Measurements from ENCODE around the gene TANC1. TPM values are rescaled to one million over a fixed set of nuclear protein-coding genes. Genes with fewer than 3 reads are reported as not detected.
"Not testable (repeated sequence)": the region's sequence is repeated elsewhere in the genome, so short reads cannot be mapped to it uniquely, and the experiment has no call there.

TANC1 gene
- total RNA-seq, 1 donor from 2014 or later, result 30.3 TPM

GRCh38 chr2:159026170-159026569 is 57.7 kb downstream of the TANC1 start:
- DNase-seq (ENCODE audit: low spot score), result no peak

GRCh38 chr2:159028776-159029175 is 60.3 kb downstream of the TANC1 start:
- DNase-seq (ENCODE audit: low spot score), result no peak

DNA sequence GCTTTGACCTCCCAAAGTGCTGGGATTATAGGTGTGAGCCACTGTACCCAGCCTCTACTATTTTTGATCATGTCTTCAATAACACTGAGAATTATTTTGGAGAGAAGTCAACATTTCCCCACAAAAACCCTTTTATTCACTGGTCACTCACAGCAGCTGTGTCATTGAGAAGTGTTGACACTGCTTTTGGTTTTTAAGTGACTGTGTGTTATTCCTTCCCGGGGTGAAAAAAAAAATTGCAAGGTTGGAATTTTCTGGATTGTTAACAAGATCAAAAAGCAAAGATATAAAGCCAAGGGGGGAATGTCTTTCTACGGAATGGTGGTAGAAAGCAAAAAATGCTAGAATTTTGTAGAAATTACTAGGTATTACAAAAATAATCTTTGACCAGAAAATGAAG is 61.5 kb downstream of the TANC1 start:
- no peak for DNase-seq (ENCODE audit: low spot score)

GRCh38 chr2:159030674-159031380 is 62.4 kb downstream of the TANC1 start:
- peak; percentile 97 for DNase-seq (ENCODE audit: low spot score)

- DNase-seq (ENCODE audit: low spot score), result no peak
Observed at GRCh38 chr2:159032146-159032545, 63.7 kb downstream of the TANC1 start.

DNA sequence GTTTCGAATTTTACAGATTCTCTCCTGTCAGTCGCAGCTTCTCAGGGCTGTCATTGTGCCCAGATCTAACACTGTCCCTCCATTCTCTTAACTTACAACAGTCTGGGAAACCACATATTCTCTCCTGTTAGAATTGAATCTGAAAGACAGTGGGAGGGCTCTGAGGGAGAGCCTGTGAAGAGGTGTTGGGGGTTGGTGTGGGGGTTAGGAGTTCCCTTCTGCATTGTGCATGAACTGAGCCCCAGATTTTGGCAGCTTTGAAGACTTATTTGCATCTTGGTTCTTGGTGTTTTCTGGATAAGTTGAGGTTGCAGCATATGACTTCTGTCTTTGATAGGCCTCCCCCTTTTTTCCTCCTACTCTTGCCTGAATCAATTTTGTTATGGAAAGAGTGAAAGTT is 64.1 kb downstream of the TANC1 start:
- DNase-seq (ENCODE audit: low spot score), result no peak

GRCh38 chr2:159034713-159035112 is 66.3 kb downstream of the TANC1 start:
- no peak for DNase-seq (ENCODE audit: low spot score)

DNA sequence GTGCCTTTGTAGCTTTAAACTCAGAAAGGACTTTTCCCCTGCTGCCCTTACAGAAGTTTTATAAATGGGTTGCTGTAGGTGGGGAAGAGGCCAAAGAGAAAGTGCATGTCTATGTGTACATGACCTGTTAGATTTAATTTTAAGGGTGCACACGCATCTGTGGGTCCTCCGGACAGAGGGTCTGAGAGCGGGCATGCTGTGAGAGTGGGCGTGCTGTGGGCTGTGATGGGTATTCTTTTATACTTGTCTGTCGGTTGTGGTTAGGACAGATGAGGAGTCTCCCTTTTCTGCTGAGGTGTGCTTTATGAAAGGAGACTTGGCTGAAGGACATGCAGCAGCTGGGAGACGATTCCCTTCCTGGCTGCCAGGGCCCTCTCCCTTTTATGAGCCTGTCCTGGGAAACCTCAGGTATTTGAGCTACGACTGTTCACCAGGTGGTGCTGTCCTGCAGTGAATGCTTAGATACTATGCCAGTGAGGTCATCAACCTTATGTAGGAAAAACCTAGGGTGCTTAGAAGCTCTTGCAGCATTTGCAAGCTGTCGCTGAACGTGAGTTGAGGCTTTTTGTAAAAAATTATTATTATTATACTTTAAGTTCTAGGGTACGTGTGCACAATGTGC is 67.5 kb downstream of the TANC1 start:
- peak; percentile 52 for DNase-seq (ENCODE audit: low spot score)

DNA sequence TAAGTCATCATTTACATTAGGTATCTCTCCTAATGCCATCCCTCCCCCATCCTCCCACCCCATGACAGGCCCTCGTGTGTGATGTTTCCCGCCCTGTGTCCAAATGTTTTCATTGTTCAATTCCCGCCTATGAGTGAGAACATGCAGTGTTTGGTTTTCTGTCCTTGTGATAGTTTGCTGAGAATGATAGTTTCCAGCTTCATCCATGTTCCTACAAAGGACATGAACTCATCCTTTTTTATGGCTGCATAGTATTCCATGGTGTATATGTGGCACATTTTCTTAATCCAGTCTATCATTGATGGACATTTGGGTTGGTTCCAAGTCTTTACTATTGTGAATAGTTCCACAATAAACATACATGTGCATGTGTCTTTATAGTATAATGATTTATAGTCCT is 68.0 kb downstream of the TANC1 start:
- DNase-seq (ENCODE audit: low spot score), result not testable (repeated sequence)

DNA sequence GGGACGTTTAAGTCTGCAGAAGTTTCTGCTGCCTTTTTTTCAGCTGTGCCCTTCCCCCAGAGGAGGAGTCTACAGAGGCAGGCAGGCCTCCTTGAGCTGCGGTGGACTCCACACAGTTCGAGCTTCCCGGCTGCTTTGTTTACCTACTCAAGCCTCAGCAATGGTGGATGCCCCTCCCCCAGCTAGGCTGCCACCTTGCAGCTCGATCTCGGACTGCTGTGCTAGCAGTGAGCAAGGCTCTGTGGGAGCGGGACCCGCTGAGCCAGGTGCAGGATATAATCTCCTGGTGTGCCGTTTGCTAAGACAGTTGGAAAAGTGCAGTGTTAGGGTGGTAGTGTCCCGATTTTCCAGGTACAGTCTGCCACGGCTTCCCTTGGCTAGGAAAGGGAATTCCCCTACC is 72.9 kb downstream of the TANC1 start:
- DNase-seq (ENCODE audit: low spot score), result not testable (repeated sequence)

DNA sequence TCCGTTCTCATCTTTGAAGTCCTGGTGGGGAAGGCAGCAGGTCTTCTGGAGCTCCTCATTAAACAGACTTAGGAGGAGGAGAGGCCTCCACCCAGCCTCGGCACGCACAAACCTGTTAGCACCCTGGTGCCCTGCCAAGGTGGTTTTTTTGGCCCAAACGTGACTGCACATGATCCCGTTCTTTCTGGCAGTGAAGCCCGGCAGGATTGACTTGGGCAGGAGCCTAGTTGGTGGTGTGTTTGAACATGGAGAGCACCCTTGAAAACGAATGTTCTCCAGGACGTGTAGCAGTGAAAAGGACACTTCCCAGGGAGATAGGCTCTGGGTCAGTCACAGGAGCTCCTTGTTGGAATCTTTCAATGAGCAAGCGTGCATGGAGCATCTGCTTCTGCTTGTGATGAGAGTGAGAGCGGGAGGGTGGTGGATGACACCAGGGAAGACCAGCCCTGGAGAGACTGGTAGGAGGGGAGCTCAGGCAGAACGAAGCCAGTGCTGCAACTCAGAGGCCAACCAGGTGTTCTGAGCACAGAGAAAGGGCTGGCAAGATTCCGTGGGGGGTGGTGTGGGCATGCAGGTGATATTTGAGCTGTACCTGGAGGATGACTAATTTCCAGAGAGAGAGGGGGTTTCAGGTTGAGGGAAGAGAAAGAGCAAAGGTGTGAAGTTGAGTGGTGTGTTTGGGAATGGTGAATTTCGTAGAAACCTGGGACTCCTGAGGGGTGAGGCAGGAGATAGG is 73.8 kb downstream of the TANC1 start:
- DNase-seq (ENCODE audit: low spot score), result no peak

GRCh38 chr2:159043710-159044109 is 75.3 kb downstream of the TANC1 start:
- no peak for DNase-seq (ENCODE audit: low spot score)

DNA sequence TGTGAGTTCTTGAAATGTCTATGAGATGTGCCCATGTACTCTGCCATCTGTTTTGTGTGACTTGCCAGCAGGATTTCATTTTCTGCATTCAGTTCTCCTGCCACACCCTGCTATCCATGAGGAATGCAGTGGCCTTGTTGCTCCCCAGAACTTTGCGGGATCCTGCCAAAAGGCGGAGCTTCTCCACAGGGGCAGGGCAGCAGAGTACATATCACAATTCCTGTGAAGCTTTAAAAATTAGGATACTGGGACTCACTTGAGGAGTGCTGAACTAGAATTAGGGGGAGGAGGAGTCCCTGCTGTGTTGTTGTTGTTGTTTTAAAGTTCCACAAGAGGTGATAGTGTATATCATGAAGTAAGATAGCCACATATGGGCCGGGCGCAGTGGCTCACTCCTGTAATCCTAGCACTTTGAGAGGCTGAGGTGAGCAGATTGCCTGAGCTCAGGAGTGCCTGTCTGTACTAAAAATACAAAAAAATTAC is 76.4 kb downstream of the TANC1 start:
- no peak for DNase-seq (ENCODE audit: low spot score)

DNA sequence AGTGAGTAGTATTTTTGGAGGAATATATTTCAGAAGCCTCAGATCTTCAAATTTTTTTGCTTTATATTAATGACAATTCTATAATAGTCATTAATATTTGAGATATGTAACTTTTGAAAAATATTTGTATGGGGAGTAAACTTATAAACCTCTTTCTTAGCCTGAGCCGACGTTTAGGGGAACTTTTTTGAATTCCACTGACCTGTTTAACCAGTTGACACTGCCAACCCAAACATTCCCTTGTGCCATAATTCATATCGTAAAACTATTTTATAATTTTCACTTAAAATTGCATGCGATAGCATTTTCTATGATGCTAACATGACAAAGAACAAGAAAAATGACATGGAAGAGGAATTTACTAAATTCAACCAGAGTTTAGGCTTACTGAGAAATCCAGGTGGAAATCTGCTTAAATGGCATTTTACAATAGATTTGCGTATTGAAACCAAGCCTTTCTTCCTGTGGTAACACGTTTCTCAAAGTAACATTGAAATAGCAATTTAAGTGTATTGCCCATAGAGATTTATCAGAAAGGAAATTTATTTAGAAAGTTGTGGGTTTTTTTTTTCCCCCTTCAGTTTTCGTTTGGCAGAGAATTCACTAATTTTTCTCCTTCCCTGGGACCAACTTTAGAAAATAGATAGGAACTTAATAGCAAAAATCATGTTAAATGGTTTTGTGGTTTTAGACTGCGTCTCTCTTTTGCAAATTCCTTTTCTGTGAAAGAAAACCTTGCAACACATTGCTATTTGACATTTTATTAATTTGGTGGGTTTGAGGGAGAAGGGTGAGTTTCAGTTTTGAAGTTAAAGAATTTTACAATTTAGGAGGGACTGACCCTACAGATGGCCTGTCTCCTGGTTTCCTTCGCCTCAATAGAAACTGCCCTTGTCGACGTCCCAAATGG is 77.4 kb downstream of the TANC1 start:
- DNase-seq (ENCODE audit: low spot score), result peak; percentile 42

GRCh38 chr2:159046966-159047365 is 78.5 kb downstream of the TANC1 start:
- no peak for DNase-seq (ENCODE audit: low spot score)

- DNase-seq (ENCODE audit: low spot score), result no peak
Observed at GRCh38 chr2:159050426-159050825, 82.0 kb downstream of the TANC1 start.

- no peak for DNase-seq (ENCODE audit: low spot score)
Observed at GRCh38 chr2:159051133-159051532, 82.7 kb downstream of the TANC1 start.

DNA sequence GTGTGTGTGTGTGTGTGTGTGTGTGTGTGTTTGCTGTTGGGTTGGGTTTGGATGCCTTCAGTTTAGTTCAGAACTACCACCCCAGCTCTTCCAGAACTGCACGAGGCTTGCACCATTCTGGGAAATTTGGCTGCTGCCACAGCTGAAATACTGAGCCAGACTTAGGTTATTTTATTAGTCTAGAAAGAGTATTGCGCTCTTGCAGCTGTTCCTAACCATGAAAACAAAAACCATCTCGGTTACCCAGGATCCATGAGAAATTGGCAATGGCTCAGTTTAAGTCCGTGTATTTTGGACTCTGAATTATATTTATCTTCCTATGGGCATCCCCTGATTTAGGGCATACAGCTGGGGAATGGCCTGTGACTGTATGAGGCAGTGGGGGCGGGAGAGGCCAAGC is 83.2 kb downstream of the TANC1 start:
- DNase-seq (ENCODE audit: low spot score), result no peak

DNA sequence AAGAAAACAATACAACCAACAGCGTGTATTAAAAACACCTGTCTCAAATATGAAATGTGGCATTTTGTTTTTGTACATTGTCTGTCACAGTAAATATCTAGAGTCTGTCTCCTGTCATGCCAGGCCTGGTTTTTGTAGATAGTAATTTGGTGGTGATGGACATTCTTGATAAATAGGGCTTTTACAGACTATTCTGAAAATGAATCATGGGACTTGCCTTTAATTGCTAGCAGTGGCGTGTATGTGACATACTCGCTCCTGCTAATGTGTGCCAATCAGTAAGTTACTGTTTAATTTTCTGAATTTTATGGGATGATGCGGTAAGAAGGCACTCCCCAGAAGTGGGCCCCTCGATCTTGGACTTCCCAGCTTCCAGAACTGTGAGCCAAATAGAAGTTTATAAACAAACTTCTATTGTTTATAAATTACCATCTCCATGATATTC is 83.7 kb downstream of the TANC1 start:
- DNase-seq (ENCODE audit: low spot score), result no peak

GRCh38 chr2:159053161-159054031 is 85.0 kb downstream of the TANC1 start:
- peak; percentile 70 for DNase-seq (ENCODE audit: low spot score)

GRCh38 chr2:159054032-159054334 is 85.5 kb downstream of the TANC1 start:
- DNase-seq (ENCODE audit: low spot score), result no peak

All from umbilical cord (tissue), 2 donors.